Measurements from ENCODE around the gene ZFAND2A.

The ZFAND2A gene

GRCh38 chr7:1201916-1202315, 41.9 kb upstream of the ZFAND2A start:
- no peak overlapping the region for H3K4me3 ChIP-seq (replicated peaks; ENCODE audit: insufficient read depth, low read length)
- no peak for DNase-seq (ENCODE audit: low read depth in 1 of 2, low spot score in 1 of 2)
- TF ChIP-seq CTCF (IDR thresholded peaks at IDR 0.05; ENCODE audit: insufficient read depth, low read length) (no peak), GABPA (IDR thresholded peaks at IDR 0.05; ENCODE audit: low read depth) (no peak), REST (IDR thresholded peaks at IDR 0.05; ENCODE audit: insufficient replicate concordance, low read depth) (no peak), SPI1 (IDR thresholded peaks at IDR 0.05; ENCODE audit: borderline replicate concordance, low read depth) (no peak), POLR2AphosphoS5 (IDR thresholded peaks at IDR 0.05; ENCODE audit: low read depth) (no peak)
- H3K27me3 ChIP-seq (ENCODE audit: insufficient read depth, poor library complexity, severe bottlenecking) = peaks cover 3% of the 10 kb centered on the region
- H3K27ac ChIP-seq (replicated peaks) = no peak overlapping the region

DNA sequence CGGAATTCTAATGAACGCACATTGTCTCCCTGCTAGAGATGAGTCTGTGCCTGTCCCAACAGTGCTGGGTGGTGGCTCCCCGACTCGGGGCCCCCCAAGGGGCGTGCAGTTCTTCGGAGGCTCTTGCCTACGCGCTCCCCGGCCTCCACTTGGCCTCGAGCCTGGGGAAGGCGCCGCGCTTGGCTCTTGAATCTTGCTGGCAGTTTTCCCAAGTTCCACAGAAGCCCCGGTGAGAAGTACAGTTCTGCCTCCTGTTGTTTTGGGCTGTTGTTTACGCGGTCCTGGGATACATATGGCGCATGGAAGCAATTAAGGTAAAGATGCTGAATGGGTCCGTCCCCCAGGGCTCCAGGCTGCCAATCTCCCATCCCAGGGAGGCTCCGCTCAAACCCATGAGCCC, 40.0 kb upstream of the ZFAND2A start:
- H3K27ac ChIP-seq (replicated peaks) = no peak overlapping the region
- TF ChIP-seq POLR2AphosphoS5 (IDR thresholded peaks at IDR 0.05; ENCODE audit: low read depth) = no peak
- no peak for TF ChIP-seq REST (IDR thresholded peaks at IDR 0.05; ENCODE audit: insufficient replicate concordance, low read depth)
- no peak for TF ChIP-seq CTCF (IDR thresholded peaks at IDR 0.05; ENCODE audit: insufficient read depth, low read length)
- TF ChIP-seq GABPA (IDR thresholded peaks at IDR 0.05; ENCODE audit: low read depth) = no peak
- no peak for TF ChIP-seq SPI1 (IDR thresholded peaks at IDR 0.05; ENCODE audit: borderline replicate concordance, low read depth)
- peaks cover 3% of the 10 kb centered on the region for H3K27me3 ChIP-seq (ENCODE audit: insufficient read depth, poor library complexity, severe bottlenecking)
- no peak for DNase-seq (ENCODE audit: low read depth in 1 of 2, low spot score in 1 of 2)
- no peak overlapping the region for H3K4me3 ChIP-seq (replicated peaks; ENCODE audit: insufficient read depth, low read length)

DNA sequence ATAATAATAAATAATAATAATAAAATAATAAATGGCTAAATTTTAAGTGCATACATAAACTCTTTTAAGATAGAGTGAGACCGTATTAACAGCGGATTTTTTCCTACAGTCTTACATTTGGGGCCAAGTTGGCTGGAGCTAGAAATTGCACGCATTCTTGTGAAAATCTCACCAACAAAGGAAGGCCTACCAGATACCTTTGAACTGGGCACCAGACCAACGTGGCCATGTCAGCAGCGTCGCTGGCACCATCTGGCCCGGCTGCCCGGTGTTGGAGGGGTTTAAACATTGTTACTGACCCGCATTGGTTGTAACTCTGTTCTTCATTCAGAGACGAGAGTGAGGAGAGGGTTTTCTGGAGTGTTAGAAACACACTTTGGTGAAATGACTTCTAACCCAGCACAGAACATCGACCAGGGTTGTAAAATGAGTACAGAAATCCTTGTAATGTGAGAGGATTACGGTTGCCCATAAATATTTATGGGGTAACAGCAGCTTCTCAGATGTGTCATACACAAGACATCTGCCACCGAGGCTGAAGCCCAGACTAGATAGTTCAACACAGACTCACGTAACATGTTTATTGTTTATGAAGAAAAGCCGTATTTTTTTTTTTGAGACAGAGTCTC, 38.1 kb upstream of the ZFAND2A start:
- no peak for TF ChIP-seq GABPA (IDR thresholded peaks at IDR 0.05; ENCODE audit: low read depth)
- no peak for TF ChIP-seq SPI1 (IDR thresholded peaks at IDR 0.05; ENCODE audit: borderline replicate concordance, low read depth)
- TF ChIP-seq CTCF (IDR thresholded peaks at IDR 0.05; ENCODE audit: insufficient read depth, low read length) = no peak
- no peak for TF ChIP-seq POLR2AphosphoS5 (IDR thresholded peaks at IDR 0.05; ENCODE audit: low read depth)
- no peak for TF ChIP-seq REST (IDR thresholded peaks at IDR 0.05; ENCODE audit: insufficient replicate concordance, low read depth)
- Histone ChIP-seq H3K4me3 (replicated peaks; ENCODE audit: insufficient read depth, low read length) (no peak overlapping the region), H3K27me3 (ENCODE audit: insufficient read depth, poor library complexity, severe bottlenecking) (peaks cover 3% of the 10 kb centered on the region), H3K27ac (replicated peaks) (no peak overlapping the region)
- no peak for DNase-seq (ENCODE audit: low read depth in 1 of 2, low spot score in 1 of 2)
